Activated CD8-positive, alpha-beta T cell treated with anti-CD3 and anti-CD28 coated beads for 36 hours (primary cell): ENCODE data around the gene TRNAU1AP. TPM values are rescaled to one million over a fixed set of nuclear protein-coding genes. Genes with fewer than 3 reads are reported as not detected.
A peak's percentile ranks its signal among the peaks of the same experiment; 100 is the strongest.
"Not testable (repeated sequence)": the region's sequence is repeated elsewhere in the genome, so short reads cannot be mapped to it uniquely, and the experiment has no call there.

Source experiments
- ATAC-seq: fragments of 200-7000 bp; cut with Tn5 transposase; one replicate; pipeline ENCODE4 v1.10.0; 2021; ENCODE audit warnings: mild to moderate bottlenecking, moderate library complexity
- CTCF ChIA-PET: fragments of 350-600 bp; sonication (Branson Sonifier 250); formaldehyde crosslinking; loops from one replicate; lab custom pipeline; 2021; ENCODE audit warnings: antibody characterized with exemption; lab: Charles Lee
- POLR2A ChIA-PET: fragments of 350-600 bp; sonication (Branson Sonifier 250); formaldehyde crosslinking; loops from one replicate; lab custom pipeline; 2021; ENCODE audit warnings: antibody characterized with exemption; lab: Charles Lee
- DNase-seq: peaks from one replicate; pipeline ENCODE4 v3.0.0-alpha.2; 2020
- H3K27ac Mint-ChIP-seq: one replicate; pipeline ENCODE4 v1.8.0; 2021; ENCODE audit warnings: mild to moderate bottlenecking, mixed read lengths
- H3K27me3 Mint-ChIP-seq: one replicate; pipeline ENCODE4 v1.8.0; 2021; ENCODE audit warnings: mixed read lengths
- H3K36me3 Mint-ChIP-seq: one replicate; pipeline ENCODE4 v1.8.0; 2021; ENCODE audit warnings: low read depth, mixed read lengths
- H3K4me1 Mint-ChIP-seq: one replicate; pipeline ENCODE4 v1.8.0; 2021; ENCODE audit warnings: low read depth, mixed read lengths
- H3K4me3 Mint-ChIP-seq: one replicate; pipeline ENCODE4 v1.8.0; 2021; ENCODE audit warnings: mild to moderate bottlenecking, moderate library complexity, mixed read lengths
- H3K9me3 Mint-ChIP-seq: one replicate; pipeline ENCODE4 v1.8.0; 2021; ENCODE audit warnings: mixed read lengths
- CTCF ChIP-seq: fragments of 200-600 bp; IDR thresholded peaks from one replicate; pipeline ENCODE4 v1.8.0; 2022; ENCODE audit warnings: antibody characterized with exemption, mild to moderate bottlenecking
- intact Hi-C: fragments of 100-400 bp; cut with micrococcal nuclease; formaldehyde crosslinking; loops from one replicate; pipeline ENCODE4 v1.10.0; 2022
- total RNA-seq, 2 experiments: library from RNA; stranded (reverse); gene quantifications; one replicate each; pipeline ENCODE4 v1.2.3, GENCODE V29; 2021

The TRNAU1AP gene
- total RNA-seq, 2 experiments from 2014 or later: 42.5 to 47.8 TPM

GRCh38 chr1:28510273-28510969 lies 42.5 kb upstream of the TRNAU1AP start:
- Mint-ChIP-seq H3K9me3 (no peaks in the 10 kb centered on the region), H3K4me3 (peak overlapping the region; percentile 94), H3K27me3 (peaks cover 1% of the 10 kb centered on the region), H3K4me1 (peaks cover 33% of the 10 kb centered on the region), H3K27ac (peak overlapping the region; percentile 95), H3K36me3 (peaks cover 83% of the 10 kb centered on the region)
- ATAC-seq (peak; percentile 5), DNase-seq (peak; percentile 42)
- POLR2A ChIA-PET: interaction anchor here (0.6 to 9.9 kb wide), 26 partner anchors 6 to 1359 kb away, joined by 3 to 315 read pairs (median 4); partner anchors contain the start of genes ATP5IF1, MED18, RNU11 and TAF12
- TF ChIP-seq CTCF: no peak
- CTCF ChIA-PET: interaction anchor here (2.7 kb wide), 1 partner anchor 8 kb away, joined by 7 read pairs; no protein-coding TSS in a partner anchor
- intact Hi-C loops: no loop called here

- H3K27me3 Mint-ChIP-seq: no peaks in the 10 kb centered on the region
- H3K4me3 Mint-ChIP-seq: peak overlapping the region; percentile 94
- peaks cover 77% of the 10 kb centered on the region for H3K36me3 Mint-ChIP-seq
- no peak for TF ChIP-seq CTCF
- ChIA-PET CTCF (no interaction called here), POLR2A (interaction anchor here (0.6 to 9.9 kb wide), 25 partner anchors 6 to 1359 kb away, joined by 3 to 315 read pairs (median 4); partner anchors contain the start of genes ATP5IF1, MED18, RNU11 and TAF12)
- DNase-seq: no peak
- intact Hi-C loops: no loop called here
- H3K4me1 Mint-ChIP-seq: peaks cover 33% of the 10 kb centered on the region
- H3K27ac Mint-ChIP-seq: peak overlapping the region; percentile 95
- peak; percentile 5 for ATAC-seq
- H3K9me3 Mint-ChIP-seq: no peaks in the 10 kb centered on the region
Observed at GRCh38 chr1:28510970-28511440, 41.9 kb upstream of the TRNAU1AP start.

- peaks cover 38% of the 10 kb centered on the region for H3K4me1 Mint-ChIP-seq
- CTCF ChIA-PET: no interaction called here
- H3K27ac Mint-ChIP-seq: peak overlapping the region; percentile 95
- DNase-seq (peak; percentile 13), ATAC-seq (no peak)
- peaks cover 66% of the 10 kb centered on the region for H3K36me3 Mint-ChIP-seq
- peak overlapping the region; percentile 94 for H3K4me3 Mint-ChIP-seq
- H3K27me3 Mint-ChIP-seq: no peaks in the 10 kb centered on the region
- no peak for TF ChIP-seq CTCF
- H3K9me3 Mint-ChIP-seq: no peaks in the 10 kb centered on the region
- intact Hi-C loops: no loop called here
- POLR2A ChIA-PET: interaction anchor here (0.6 to 9.9 kb wide), 13 partner anchors 10 to 295 kb away, joined by 3 to 315 read pairs (median 4); partner anchors contain the start of genes RNU11, TAF12 and TRNAU1AP
Observed at GRCh38 chr1:28512058-28512611, 40.8 kb upstream of the TRNAU1AP start.

DNA sequence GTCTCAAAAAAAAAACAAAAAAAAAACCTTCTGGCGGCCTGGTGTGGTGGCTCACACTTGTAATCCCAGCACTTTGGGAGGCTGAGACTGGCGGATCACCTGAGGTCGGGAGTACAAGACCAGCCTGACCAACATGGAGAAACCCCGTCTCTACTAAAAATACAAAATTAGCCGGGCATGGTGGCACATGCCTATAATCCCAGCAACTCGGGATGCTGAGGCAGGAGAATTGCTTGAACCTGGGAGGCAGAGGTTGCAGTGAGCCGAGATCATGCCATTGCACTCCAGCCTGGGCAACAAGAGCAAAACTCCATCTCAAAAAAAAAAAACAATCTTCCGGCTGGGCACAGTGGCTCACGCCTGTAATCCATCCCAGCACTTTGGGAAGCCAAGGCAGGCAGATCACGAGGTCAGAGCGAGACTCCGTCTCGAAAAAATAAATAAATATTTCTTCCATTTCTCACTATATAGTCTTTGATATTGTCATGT lies 38.4 kb upstream of the TRNAU1AP start:
- H3K27ac Mint-ChIP-seq, CTCF ChIA-PET, ATAC-seq, H3K9me3 Mint-ChIP-seq, intact Hi-C loops, H3K27me3 Mint-ChIP-seq: not testable (repeated sequence)
- POLR2A ChIA-PET: interaction anchor here (0.6 to 9.9 kb wide), 6 partner anchors 7 to 134 kb away, joined by 4 to 315 read pairs (median 42); partner anchors contain the start of genes RCC1 and RNU11
- peaks cover 50% of the 10 kb centered on the region for H3K36me3 Mint-ChIP-seq
- H3K4me3 Mint-ChIP-seq: peak overlapping the region; percentile 3
- DNase-seq: peak; percentile 14
- H3K4me1 Mint-ChIP-seq: peaks cover 40% of the 10 kb centered on the region

DNA sequence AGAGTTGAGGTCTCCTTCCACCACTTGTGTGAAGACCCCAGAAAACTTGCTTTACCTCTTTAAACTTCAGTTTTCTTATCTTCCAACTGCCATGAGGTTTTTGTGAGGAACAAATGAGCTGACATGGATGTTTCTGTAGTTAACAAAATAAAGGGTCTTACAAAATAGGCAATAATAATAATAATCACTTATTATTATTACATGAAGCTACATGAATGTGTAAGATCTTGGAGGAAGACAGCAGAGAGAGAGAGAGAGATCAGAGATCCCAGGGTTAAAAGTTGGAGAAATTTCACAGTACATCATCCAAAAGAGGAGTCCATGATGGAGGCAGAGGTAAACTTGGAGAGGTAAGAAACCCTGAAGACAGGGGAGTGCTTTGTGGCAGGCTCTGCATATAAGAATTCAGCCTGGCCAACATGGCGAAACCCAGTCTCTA lies 36.3 kb upstream of the TRNAU1AP start:
- ChIA-PET POLR2A (interaction anchor here (0.6 to 6.5 kb wide), 6 partner anchors 9 to 276 kb away, joined by 3 to 79 read pairs (median 4); partner anchors contain the start of genes RCC1 and TAF12), CTCF (interaction anchor here (0.9 to 1.6 kb wide), 4 partner anchors 9 to 361 kb away, joined by 3 to 6 read pairs (median 4); no protein-coding TSS in a partner anchor)
- Mint-ChIP-seq H3K27ac (peak overlapping the region; percentile 91), H3K27me3 (no peaks in the 10 kb centered on the region), H3K9me3 (no peaks in the 10 kb centered on the region), H3K4me1 (peaks cover 29% of the 10 kb centered on the region), H3K36me3 (peaks cover 40% of the 10 kb centered on the region), H3K4me3 (peak overlapping the region; percentile 81)
- intact Hi-C loops: loop anchor here (5.0 kb wide), 3 partner anchors 66 to 361 kb away; partner anchors contain the start of gene TAF12
- no peak for TF ChIP-seq CTCF
- ATAC-seq: no peak
- DNase-seq: no peak
